Measurements from ENCODE around the gene CDON. TPM values are rescaled to one million over a fixed set of nuclear protein-coding genes. Genes with fewer than 3 reads are reported as not detected.
A peak's percentile ranks its signal among the peaks of the same experiment; 100 is the strongest.

CDON gene
- total and polyA plus RNA-seq, 2 donors from 2014 or later, result 0.45 to 4.0 TPM

DNA sequence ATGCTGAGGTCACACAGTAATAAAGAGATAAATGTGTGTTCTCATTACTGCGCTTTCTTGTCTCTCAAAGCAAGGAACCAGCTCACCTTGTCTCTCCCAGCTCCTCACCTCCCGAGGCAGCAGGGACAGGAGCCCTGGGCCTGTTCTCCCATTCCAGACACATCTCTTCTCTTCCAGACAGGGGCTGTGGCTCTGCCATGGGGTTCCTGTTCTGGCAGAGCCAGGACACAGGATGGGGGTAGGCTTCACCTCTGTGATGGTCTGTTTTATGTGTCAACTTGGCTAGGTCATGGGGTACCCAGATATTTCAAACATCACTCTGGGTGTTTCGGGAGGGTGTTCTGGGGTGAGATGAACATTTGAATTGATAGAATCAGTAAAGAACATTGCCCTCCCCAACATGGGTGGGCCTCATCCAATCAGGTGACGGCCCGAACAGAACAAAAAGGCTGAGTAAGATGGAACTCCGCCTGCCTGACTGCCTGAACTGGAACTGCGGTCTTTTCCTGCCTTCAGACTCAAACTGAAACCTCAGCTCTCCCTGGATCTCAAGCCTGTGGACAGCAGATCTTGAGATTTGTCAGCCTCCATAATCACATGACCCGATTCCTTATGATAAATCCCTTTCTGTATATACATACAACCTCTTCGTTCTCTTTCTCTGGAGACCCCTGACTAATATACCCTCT, 118.9 kb downstream of the CDON start:
- H3K36me3 ChIP-seq (ENCODE audit: control insufficient read depth in 2 of 3, insufficient read depth in 3 of 3, low read length in 3 of 3), result no peaks in the 10 kb centered on the region
- no peak overlapping the region for H3K4me3 ChIP-seq (ENCODE audit: low read length in 3 of 3)
- intact Hi-C loops (cut with DNase I), result no loop called here
- no peak overlapping the region for H3K9ac ChIP-seq (ENCODE audit: low read length in 3 of 3)
- FAIRE-seq (no peak), DNase-seq (no peak)
- H3K9me3 ChIP-seq (ENCODE audit: control insufficient read depth in 2 of 3, insufficient read depth in 1 of 3, low read length in 3 of 3), result no peaks in the 10 kb centered on the region
- TF ChIP-seq, protein P1, sequence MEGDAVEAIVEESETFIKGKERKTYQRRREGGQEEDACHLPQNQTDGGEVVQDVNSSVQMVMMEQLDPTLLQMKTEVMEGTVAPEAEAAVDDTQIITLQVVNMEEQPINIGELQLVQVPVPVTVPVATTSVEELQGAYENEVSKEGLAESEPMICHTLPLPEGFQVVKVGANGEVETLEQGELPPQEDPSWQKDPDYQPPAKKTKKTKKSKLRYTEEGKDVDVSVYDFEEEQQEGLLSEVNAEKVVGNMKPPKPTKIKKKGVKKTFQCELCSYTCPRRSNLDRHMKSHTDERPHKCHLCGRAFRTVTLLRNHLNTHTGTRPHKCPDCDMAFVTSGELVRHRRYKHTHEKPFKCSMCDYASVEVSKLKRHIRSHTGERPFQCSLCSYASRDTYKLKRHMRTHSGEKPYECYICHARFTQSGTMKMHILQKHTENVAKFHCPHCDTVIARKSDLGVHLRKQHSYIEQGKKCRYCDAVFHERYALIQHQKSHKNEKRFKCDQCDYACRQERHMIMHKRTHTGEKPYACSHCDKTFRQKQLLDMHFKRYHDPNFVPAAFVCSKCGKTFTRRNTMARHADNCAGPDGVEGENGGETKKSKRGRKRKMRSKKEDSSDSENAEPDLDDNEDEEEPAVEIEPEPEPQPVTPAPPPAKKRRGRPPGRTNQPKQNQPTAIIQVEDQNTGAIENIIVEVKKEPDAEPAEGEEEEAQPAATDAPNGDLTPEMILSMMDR (IDR thresholded peaks at IDR 0.05; ENCODE audit: borderline replicate concordance, extremely low read depth, insufficient read depth), result no peak
- H3K27me3 ChIP-seq (ENCODE audit: control insufficient read depth, insufficient read depth, low read length), result no peaks in the 10 kb centered on the region
- no peaks in the 10 kb centered on the region for H3K4me1 ChIP-seq (ENCODE audit: control insufficient read depth in 2 of 3, insufficient read depth in 2 of 3, low read depth in 1 of 3, low read length in 3 of 3)
- H3K27ac ChIP-seq (ENCODE audit: low read depth in 2 of 2, low read length in 2 of 2), result no peak overlapping the region

DNA sequence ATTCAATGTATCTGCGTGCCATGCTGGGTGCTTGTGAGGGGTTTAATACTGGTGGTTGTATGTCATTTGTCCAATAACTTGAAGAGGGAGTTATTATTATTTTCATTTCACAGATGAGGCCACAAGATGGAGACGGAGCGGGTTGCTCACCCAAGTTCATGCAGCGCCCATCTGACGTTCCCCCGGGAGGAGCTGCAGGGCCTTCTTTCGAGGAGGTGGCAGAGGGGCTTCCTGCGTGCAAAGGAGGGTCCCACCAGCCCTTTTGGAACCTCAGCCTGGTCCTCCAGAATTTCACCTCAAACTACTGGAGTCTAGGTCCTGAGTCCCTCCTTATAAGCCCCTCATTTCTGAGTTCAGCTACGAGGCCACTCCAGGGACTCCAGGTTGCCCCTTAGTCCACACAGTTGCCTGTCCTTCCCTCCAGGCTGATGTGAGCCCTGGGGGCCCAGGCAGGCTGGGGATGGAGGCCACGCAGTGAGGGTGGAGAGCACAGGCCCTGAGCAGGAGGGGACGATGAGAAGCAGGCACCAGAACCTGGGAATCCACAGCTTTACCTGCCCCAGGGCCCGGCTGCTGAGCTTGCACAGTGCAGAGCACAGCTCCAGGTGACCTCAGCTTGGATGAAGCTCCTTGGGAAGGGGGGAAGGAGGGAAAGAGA, 119.8 kb downstream of the CDON start:
- Histone ChIP-seq H3K4me3 (ENCODE audit: low read length in 3 of 3) (no peak overlapping the region), H3K27me3 (ENCODE audit: control insufficient read depth, insufficient read depth, low read length) (no peaks in the 10 kb centered on the region), H3K4me1 (ENCODE audit: control insufficient read depth in 2 of 3, insufficient read depth in 2 of 3, low read depth in 1 of 3, low read length in 3 of 3) (no peaks in the 10 kb centered on the region), H3K9me3 (ENCODE audit: control insufficient read depth in 2 of 3, insufficient read depth in 1 of 3, low read length in 3 of 3) (no peaks in the 10 kb centered on the region), H3K27ac (ENCODE audit: low read depth in 2 of 2, low read length in 2 of 2) (no peak overlapping the region), H3K36me3 (ENCODE audit: control insufficient read depth in 2 of 3, insufficient read depth in 3 of 3, low read length in 3 of 3) (no peaks in the 10 kb centered on the region), H3K9ac (ENCODE audit: low read length in 3 of 3) (no peak overlapping the region)
- FAIRE-seq, result no peak
- TF ChIP-seq, protein P1 (IDR thresholded peaks at IDR 0.05; ENCODE audit: borderline replicate concordance, extremely low read depth, insufficient read depth), result no peak
- intact Hi-C loops (cut with DNase I), result no loop called here
- DNase-seq, result no peak

DNA sequence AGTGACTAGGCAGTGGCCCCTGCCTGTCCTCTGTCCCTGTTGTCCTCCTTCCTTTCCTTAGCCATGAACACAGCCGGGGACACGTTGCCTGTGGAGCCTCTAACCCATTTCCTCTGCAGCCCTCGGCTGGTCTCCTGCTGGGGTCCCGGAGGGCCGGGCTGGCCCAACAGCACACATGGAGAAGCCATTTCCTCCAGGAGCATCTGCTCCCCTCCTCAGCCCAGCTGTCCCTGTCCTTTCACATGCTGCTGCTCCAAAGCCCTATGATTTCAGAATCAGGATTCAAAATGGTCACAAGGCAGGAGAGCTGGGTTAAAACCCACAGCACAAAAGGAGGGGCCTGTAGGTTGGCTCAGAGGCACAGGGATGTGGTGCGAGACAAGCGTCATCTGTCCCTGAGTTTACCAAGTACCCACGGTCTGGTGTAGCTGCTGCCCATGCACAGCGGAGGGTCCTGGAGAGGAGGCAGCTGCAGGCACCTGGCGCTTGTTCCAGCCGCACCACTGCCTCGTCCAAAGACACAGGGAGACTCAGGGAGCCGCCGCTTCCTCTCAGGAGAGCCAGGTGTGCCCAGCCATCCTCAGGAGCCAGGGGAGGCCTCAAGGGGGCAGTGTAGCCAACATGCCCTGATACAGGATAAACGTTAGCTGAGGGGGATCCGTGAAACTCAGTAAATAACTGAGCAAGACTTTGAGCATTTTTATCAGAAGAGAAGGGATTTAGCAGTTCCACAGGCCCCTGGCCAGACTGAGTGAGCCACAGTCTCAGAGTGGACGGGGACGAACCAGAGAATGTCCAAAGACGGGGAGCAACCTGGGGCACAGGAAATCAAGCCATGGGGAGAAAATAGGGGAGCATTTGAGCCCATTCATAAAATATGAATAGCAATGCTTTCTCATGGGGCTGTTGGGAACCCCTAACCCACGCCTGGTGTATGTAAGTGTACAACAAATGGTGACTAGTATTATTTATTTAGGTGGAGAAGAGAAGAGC, 120.8 kb downstream of the CDON start:
- no peak overlapping the region for H3K4me3 ChIP-seq (ENCODE audit: low read length in 3 of 3)
- no peak overlapping the region for H3K9ac ChIP-seq (ENCODE audit: low read length in 3 of 3)
- no peak for FAIRE-seq
- no peak overlapping the region for H3K27ac ChIP-seq (ENCODE audit: low read depth in 2 of 2, low read length in 2 of 2)
- peak in 4 of 5 donors; percentile 67 to 80 (median 74) for DNase-seq
- TF ChIP-seq, protein P1 (IDR thresholded peaks at IDR 0.05; ENCODE audit: borderline replicate concordance, extremely low read depth, insufficient read depth), result peak; percentile 62
- H3K27me3 ChIP-seq (ENCODE audit: control insufficient read depth, insufficient read depth, low read length), result no peaks in the 10 kb centered on the region
- no peaks in the 10 kb centered on the region for H3K9me3 ChIP-seq (ENCODE audit: control insufficient read depth in 2 of 3, insufficient read depth in 1 of 3, low read length in 3 of 3)
- intact Hi-C loops (cut with DNase I), result no loop called here
- no peaks in the 10 kb centered on the region for H3K36me3 ChIP-seq (ENCODE audit: control insufficient read depth in 2 of 3, insufficient read depth in 3 of 3, low read length in 3 of 3)
- H3K4me1 ChIP-seq (ENCODE audit: control insufficient read depth in 2 of 3, insufficient read depth in 2 of 3, low read depth in 1 of 3, low read length in 3 of 3), result no peaks in the 10 kb centered on the region
